Suprapubic skin (tissue), 3 donors: ENCODE measurements around the gene ING5.

ENCODE experiments used
- CTCF ChIP-seq, 2 donors: fragments of 200-600 bp in 1 of 2; fragments of 450-650 bp in 1 of 2; sonication (generic) in 1 of 2; IDR thresholded peaks; one replicate each; pipeline ENCODE4 v1.5.1; 2016 to 2019; ENCODE audit warnings: antibody characterized with exemption in 2 of 2, mild to moderate bottlenecking in 1 of 2, moderate library complexity in 1 of 2
- EP300 ChIP-seq: sonication (generic); formaldehyde crosslinking; IDR thresholded peaks from one replicate; pipeline ENCODE4 v1.6.1; 2017; ENCODE audit warnings: antibody characterized with exemption
- POLR2A ChIP-seq, 2 donors: fragments of 450-650 bp; IDR thresholded peaks; one replicate each; pipeline ENCODE4 v1.6.1; 2017; ENCODE audit warnings: antibody characterized with exemption in 2 of 2, mild to moderate bottlenecking in 2 of 2, moderate library complexity in 2 of 2

- TF ChIP-seq CTCF (IDR thresholded peaks at IDR 0.05) (no peak), EP300 (no peak), POLR2A (IDR thresholded peaks at IDR 0.05) (no peak)
These were observed 18.3 kb downstream of the ING5 start for GRCh38 chr2:241720099-241720498.
